Skin epidermis (tissue), 12 donors: ENCODE results near the gene PROC.
A peak's percentile ranks its signal among the peaks of the same experiment; 100 is the strongest.
"Not testable (repeated sequence)": the region's sequence is repeated elsewhere in the genome, so short reads cannot be mapped to it uniquely, and the experiment has no call there.

ENCODE experiments used
- H3K27ac ChIP-seq, 21 experiments: fragments of 200-600 bp; sonication (generic) in 11 of 21; one replicate each; pipeline ENCODE4 v1.5.0; 2020; ENCODE audit warnings: mild to moderate bottlenecking in 3 of 21, inconsistent platforms in 2 of 21, moderate library complexity in 2 of 21
- H3K4me3 ChIP-seq, 7 experiments: fragments of 200-600 bp; sonication (generic) in 2 of 7; one replicate each; pipeline ENCODE4 v1.5.0; 2020; ENCODE audit warnings: inconsistent platforms in 2 of 7, mild to moderate bottlenecking in 2 of 7, moderate library complexity in 1 of 7

The PROC gene

GRCh38 chr2:127392828-127393578 lies 25.2 kb upstream of the PROC start:
- H3K27ac ChIP-seq, result no peak overlapping the region
- H3K4me3 ChIP-seq, result no peak overlapping the region

GRCh38 chr2:127394492-127394891 lies 23.7 kb upstream of the PROC start:
- H3K4me3 ChIP-seq, result no peak overlapping the region
- H3K27ac ChIP-seq, result no peak overlapping the region

GRCh38 chr2:127397568-127398238 lies 20.5 kb upstream of the PROC start:
- Histone ChIP-seq H3K4me3 (no peak overlapping the region), H3K27ac (peak overlapping the region in 15 of 21 experiments; percentile 1 to 73 (median 64))

GRCh38 chr2:127398239-127398590 lies 20.0 kb upstream of the PROC start:
- H3K4me3 ChIP-seq, result no peak overlapping the region
- H3K27ac ChIP-seq, result peak overlapping the region in 13 of 21 experiments; percentile 1 to 73 (median 64)

- H3K4me3 ChIP-seq, result peak overlapping the region in 3 of 7 experiments; percentile 2 to 14 (median 13)
These were observed 17.7 kb upstream of the PROC start for GRCh38 chr2:127400533-127400896.

GRCh38 chr2:127400897-127401756 lies 17.1 kb upstream of the PROC start:
- Histone ChIP-seq H3K4me3 (peak overlapping the region in 3 of 7 experiments; percentile 2 to 14 (median 13)), H3K27ac (peak overlapping the region in 18 of 21 experiments; percentile 8 to 84 (median 52))

More at GRCh38 chr2:127400533-127400896, 17.7 kb upstream of the PROC start:
- peak overlapping the region in 18 of 21 experiments; percentile 8 to 84 (median 52) for H3K27ac ChIP-seq

GRCh38 chr2:127401757-127402695 lies 16.2 kb upstream of the PROC start:
- Histone ChIP-seq H3K27ac (peak overlapping the region in 7 of 21 experiments; percentile 12 to 84 (median 30)), H3K4me3 (no peak overlapping the region)

- Histone ChIP-seq H3K27ac (no peak overlapping the region), H3K4me3 (no peak overlapping the region)
These were observed 14.8 kb upstream of the PROC start for GRCh38 chr2:127403460-127403859.

GRCh38 chr2:127404466-127405254 lies 13.6 kb upstream of the PROC start:
- Histone ChIP-seq H3K4me3 (no peak overlapping the region), H3K27ac (peak overlapping the region in 10 of 21 experiments; percentile 22 to 74 (median 50))

- H3K27ac ChIP-seq, result peak overlapping the region in 13 of 21 experiments; percentile 13 to 74 (median 57)
These were observed 13.0 kb upstream of the PROC start for GRCh38 chr2:127405255-127405610.

GRCh38 chr2:127406454-127406853 lies 11.8 kb upstream of the PROC start:
- peak overlapping the region in 6 of 21 experiments; percentile 40 to 98 (median 92) for H3K27ac ChIP-seq
- H3K4me3 ChIP-seq, result no peak overlapping the region

More at GRCh38 chr2:127405255-127405610, 13.0 kb upstream of the PROC start:
- H3K4me3 ChIP-seq, result no peak overlapping the region

- Histone ChIP-seq H3K4me3 (no peak overlapping the region), H3K27ac (peak overlapping the region in 13 of 21 experiments; percentile 53 to 98 (median 92))
These were observed 11.1 kb upstream of the PROC start for GRCh38 chr2:127407091-127407490.

GRCh38 chr2:127407661-127408003 lies 10.6 kb upstream of the PROC start:
- Histone ChIP-seq H3K4me3 (peak overlapping the region in 6 of 7 experiments; percentile 8 to 51 (median 44)), H3K27ac (peak overlapping the region in 20 of 21 experiments; percentile 53 to 98 (median 88))

GRCh38 chr2:127408004-127408806 lies 10.0 kb upstream of the PROC start:
- Histone ChIP-seq H3K4me3 (peak overlapping the region; percentile 29 to 51 (median 44)), H3K27ac (peak overlapping the region; percentile 65 to 98 (median 94))

- Histone ChIP-seq H3K4me3 (peak overlapping the region in 4 of 7 experiments; percentile 43 to 51 (median 44)), H3K27ac (peak overlapping the region; percentile 31 to 98 (median 94))
These were observed 9.5 kb upstream of the PROC start for GRCh38 chr2:127408807-127409099.

- not testable (repeated sequence) for H3K4me3 ChIP-seq
- peak overlapping the region in 7 of 21 experiments; percentile 32 to 84 (median 71) for H3K27ac ChIP-seq
These were observed 8.5 kb upstream of the PROC start for GRCh38 chr2:127409716-127410115.

GRCh38 chr2:127410871-127411652 lies 7.2 kb upstream of the PROC start:
- Histone ChIP-seq H3K27ac (peak overlapping the region in 16 of 21 experiments; percentile 33 to 84 (median 66)), H3K4me3 (no peak overlapping the region)
